Epithelial cell of esophagus (primary cell): ENCODE data around the gene PCDHA12.
"Not testable (repeated sequence)": the region's sequence is repeated elsewhere in the genome, so short reads cannot be mapped to it uniquely, and the experiment has no call there.

ENCODE experiments used
- DNase-seq: peaks from one replicate; pipeline ENCODE4 v3.0.0; 2010; ENCODE audit warnings: low read depth
- H3K4me3 ChIP-seq: 2 replicates; pipeline ENCODE4 v1.5.1; 2011; ENCODE audit warnings: mild to moderate bottlenecking, low read length, control low read depth
- TF ChIP-seq, protein P1 (sequence below): IDR thresholded peaks from 2 replicates; pipeline ENCODE4 v1.5.1; 2011; ENCODE audit warnings: low read depth, mild to moderate bottlenecking, low read length, control low read depth, inconsistent platforms; ENCODE audit not compliant: insufficient read depth; ENCODE audit errors: missing control alignments

Gene PCDHA12, protein sequence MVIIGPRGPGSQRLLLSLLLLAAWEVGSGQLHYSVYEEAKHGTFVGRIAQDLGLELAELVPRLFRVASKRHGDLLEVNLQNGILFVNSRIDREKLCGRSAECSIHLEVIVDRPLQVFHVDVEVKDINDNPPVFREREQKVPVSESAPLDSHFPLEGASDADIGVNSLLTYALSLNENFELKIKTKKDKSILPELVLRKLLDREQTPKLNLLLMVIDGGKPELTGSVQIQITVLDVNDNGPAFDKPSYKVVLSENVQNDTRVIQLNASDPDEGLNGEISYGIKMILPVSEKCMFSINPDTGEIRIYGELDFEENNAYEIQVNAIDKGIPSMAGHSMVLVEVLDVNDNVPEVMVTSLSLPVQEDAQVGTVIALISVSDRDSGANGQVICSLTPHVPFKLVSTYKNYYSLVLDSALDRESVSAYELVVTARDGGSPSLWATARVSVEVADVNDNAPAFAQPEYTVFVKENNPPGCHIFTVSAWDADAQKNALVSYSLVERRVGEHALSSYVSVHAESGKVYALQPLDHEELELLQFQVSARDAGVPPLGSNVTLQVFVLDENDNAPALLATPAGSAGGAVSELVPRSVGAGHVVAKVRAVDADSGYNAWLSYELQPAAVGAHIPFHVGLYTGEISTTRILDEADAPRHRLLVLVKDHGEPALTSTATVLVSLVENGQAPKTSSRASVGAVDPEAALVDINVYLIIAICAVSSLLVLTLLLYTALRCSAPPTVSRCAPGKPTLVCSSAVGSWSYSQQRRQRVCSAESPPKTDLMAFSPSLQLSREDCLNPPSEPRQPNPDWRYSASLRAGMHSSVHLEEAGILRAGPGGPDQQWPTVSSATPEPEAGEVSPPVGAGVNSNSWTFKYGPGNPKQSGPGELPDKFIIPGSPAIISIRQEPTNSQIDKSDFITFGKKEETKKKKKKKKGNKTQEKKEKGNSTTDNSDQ

GRCh38 chr5:140875085-140876065 is at the start of gene PCDHA12:
Gene PCDHA12 (plus strand): TSS chr5:140875308. CDS start chr5:140875473, 165 bp downstream.
- H3K4me3 ChIP-seq: no peak within 1 kb of the TSS
- TF ChIP-seq, protein P1, sequence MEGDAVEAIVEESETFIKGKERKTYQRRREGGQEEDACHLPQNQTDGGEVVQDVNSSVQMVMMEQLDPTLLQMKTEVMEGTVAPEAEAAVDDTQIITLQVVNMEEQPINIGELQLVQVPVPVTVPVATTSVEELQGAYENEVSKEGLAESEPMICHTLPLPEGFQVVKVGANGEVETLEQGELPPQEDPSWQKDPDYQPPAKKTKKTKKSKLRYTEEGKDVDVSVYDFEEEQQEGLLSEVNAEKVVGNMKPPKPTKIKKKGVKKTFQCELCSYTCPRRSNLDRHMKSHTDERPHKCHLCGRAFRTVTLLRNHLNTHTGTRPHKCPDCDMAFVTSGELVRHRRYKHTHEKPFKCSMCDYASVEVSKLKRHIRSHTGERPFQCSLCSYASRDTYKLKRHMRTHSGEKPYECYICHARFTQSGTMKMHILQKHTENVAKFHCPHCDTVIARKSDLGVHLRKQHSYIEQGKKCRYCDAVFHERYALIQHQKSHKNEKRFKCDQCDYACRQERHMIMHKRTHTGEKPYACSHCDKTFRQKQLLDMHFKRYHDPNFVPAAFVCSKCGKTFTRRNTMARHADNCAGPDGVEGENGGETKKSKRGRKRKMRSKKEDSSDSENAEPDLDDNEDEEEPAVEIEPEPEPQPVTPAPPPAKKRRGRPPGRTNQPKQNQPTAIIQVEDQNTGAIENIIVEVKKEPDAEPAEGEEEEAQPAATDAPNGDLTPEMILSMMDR: no peak
- DNase-seq: no peak

GRCh38 chr5:140827704-140828361 is 47.3 kb upstream of the PCDHA12 start, which contains the start of gene PCDHA6:
Gene PCDHA6 (plus strand): TSS chr5:140827960. CDS start chr5:140828092, 132 bp downstream.
- no peak within 1 kb of the TSS for H3K4me3 ChIP-seq
- no peak for DNase-seq
- TF ChIP-seq, protein P1: peak; percentile 22

DNA sequence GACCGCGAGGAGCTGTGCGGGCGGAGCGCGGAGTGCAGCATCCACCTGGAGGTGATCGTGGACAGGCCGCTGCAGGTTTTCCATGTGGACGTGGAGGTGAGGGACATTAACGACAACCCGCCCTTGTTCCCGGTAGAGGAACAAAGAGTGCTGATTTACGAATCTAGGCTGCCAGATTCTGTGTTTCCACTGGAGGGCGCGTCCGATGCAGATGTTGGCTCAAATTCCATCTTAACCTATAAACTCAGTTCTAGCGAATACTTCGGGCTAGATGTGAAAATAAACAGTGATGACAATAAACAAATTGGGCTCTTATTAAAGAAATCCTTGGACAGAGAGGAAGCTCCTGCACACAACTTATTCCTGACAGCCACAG is 46.8 kb upstream of the PCDHA12 start:
- H3K4me3 ChIP-seq: no peak overlapping the region
- DNase-seq: no peak
- TF ChIP-seq, protein P1: no peak

- not testable (repeated sequence) for H3K4me3 ChIP-seq
Observed at GRCh38 chr5:140829511-140830501, 45.3 kb upstream of the PCDHA12 start.

GRCh38 chr5:140833993-140834392 is 41.1 kb upstream of the PCDHA12 start, which contains the start of gene PCDHA7:
Gene PCDHA7 (plus strand): TSS chr5:140834269. CDS start chr5:140834384, 115 bp downstream.
- no peak within 1 kb of the TSS for H3K4me3 ChIP-seq
- DNase-seq: peak; percentile 13
- TF ChIP-seq, protein P1: no peak

More at GRCh38 chr5:140829511-140830501, 45.3 kb upstream of the PCDHA12 start:
- DNase-seq: not testable (repeated sequence)

DNA sequence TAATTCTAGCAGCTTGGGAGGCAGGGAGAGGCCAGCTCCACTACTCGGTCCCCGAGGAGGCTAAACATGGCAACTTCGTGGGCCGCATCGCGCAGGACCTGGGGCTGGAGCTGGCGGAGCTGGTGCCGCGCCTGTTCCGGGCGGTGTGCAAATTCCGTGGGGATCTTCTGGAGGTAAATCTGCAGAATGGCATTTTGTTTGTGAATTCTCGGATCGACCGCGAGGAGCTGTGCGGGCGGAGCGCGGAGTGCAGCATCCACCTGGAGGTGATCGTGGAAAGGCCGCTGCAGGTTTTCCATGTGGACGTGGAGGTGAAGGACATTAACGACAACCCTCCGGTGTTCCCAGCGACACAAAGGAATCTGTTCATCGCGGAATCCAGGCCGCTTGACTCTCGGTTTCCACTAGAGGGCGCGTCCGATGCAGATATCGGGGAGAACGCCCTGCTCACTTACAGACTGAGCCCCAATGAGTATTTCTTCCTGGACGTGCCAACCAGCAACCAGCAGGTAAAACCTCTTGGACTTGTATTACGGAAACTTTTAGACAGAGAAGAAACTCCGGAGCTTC is 40.6 kb upstream of the PCDHA12 start:
- DNase-seq, H3K4me3 ChIP-seq: not testable (repeated sequence)
